ENCODE data around the gene CUTA. TPM values are rescaled to one million over a fixed set of nuclear protein-coding genes. Genes with fewer than 3 reads are reported as not detected.

Gene CUTA
- total and polyA plus RNA-seq, 3 donors from 2014 or later: 132 to 146 (median 139) TPM

GRCh38 chr6:33425668-33426577 lies 8.0 kb upstream of the CUTA start:
- Histone ChIP-seq H3K4me1 (peaks cover 48% of the 10 kb centered on the region), H3K36me3 (ENCODE audit: low read depth, missing control alignments) (no peaks in the 10 kb centered on the region), H3K27ac (peak overlapping the region; percentile 86 to 97), H3K9me3 (no peaks in the 10 kb centered on the region), H3K27me3 (no peaks in the 10 kb centered on the region), H3K4me3 (peak overlapping the region; percentile 46 to 83)
- DNase-seq: peak; percentile 91
- intact Hi-C loops (cut with DNase I; ENCODE audit: low total_unique reads): no loop called here
- TF ChIP-seq CTCF (IDR thresholded peaks at IDR 0.05) (peak in 2 of 3 experiments; percentile 46 to 61), POLR2A (IDR thresholded peaks at IDR 0.05) (no peak)
- 1 to 2% methylated on average over 24 to 36 of the region's 43 CpGs for WGBS, 2 donors

GRCh38 chr6:33424855-33425667 lies 7.2 kb upstream of the CUTA start:
- TF ChIP-seq POLR2A (IDR thresholded peaks at IDR 0.05): no peak
- TF ChIP-seq CTCF (IDR thresholded peaks at IDR 0.05): no peak
- 5 to 7% methylated on average over 12 of the region's 12 CpGs for WGBS, 2 donors
- Histone ChIP-seq H3K4me3 (peak overlapping the region; percentile 46 to 83), H3K4me1 (peaks cover 40% of the 10 kb centered on the region), H3K27me3 (no peaks in the 10 kb centered on the region), H3K36me3 (ENCODE audit: low read depth, missing control alignments) (no peaks in the 10 kb centered on the region), H3K27ac (peak overlapping the region; percentile 86 to 97), H3K9me3 (no peaks in the 10 kb centered on the region)
- no peak for DNase-seq
- intact Hi-C loops (cut with DNase I; ENCODE audit: low total_unique reads): no loop called here

GRCh38 chr6:33423777-33424176 lies 5.9 kb upstream of the CUTA start:
- Histone ChIP-seq H3K4me3 (no peak overlapping the region), H3K27ac (no peak overlapping the region), H3K4me1 (peaks cover 41% of the 10 kb centered on the region), H3K9me3 (no peaks in the 10 kb centered on the region), H3K27me3 (no peaks in the 10 kb centered on the region), H3K36me3 (ENCODE audit: low read depth, missing control alignments) (no peaks in the 10 kb centered on the region)
- intact Hi-C loops (cut with DNase I; ENCODE audit: low total_unique reads): no loop called here
- 95 to 100% methylated on average over 2 of the region's 2 CpGs for WGBS, 2 donors
- DNase-seq: no peak
- no peak for TF ChIP-seq POLR2A (IDR thresholded peaks at IDR 0.05)

GRCh38 chr6:33421344-33421643 lies 3.4 kb upstream of the CUTA start:
- DNase-seq: no peak
- intact Hi-C loops (cut with DNase I; ENCODE audit: low total_unique reads): no loop called here
- Histone ChIP-seq H3K4me1 (peaks cover 36% of the 10 kb centered on the region), H3K27me3 (no peaks in the 10 kb centered on the region), H3K36me3 (ENCODE audit: low read depth, missing control alignments) (no peaks in the 10 kb centered on the region), H3K27ac (no peak overlapping the region), H3K4me3 (no peak overlapping the region), H3K9me3 (no peaks in the 10 kb centered on the region)
- 80 to 91% methylated on average over 2 of the region's 2 CpGs for WGBS, 2 donors
- TF ChIP-seq CTCF (IDR thresholded peaks at IDR 0.05) (no peak), POLR2A (IDR thresholded peaks at IDR 0.05) (no peak)

All from testis (tissue), 3 donors.